Chondrocyte (in vitro differentiated cells): Measurements from ENCODE around the gene RIN1. TPM values are rescaled to one million over a fixed set of nuclear protein-coding genes. Genes with fewer than 3 reads are reported as not detected.

Experiments used
- DNase-seq: peaks from one replicate; pipeline ENCODE4 v3.0.0; 2021; ENCODE audit warnings: mixed read lengths, low spot score
- H3K27ac Mint-ChIP-seq: one replicate; pipeline ENCODE4 v1.8.0; 2021; ENCODE audit warnings: mild to moderate bottlenecking, moderate library complexity, mixed read lengths; ENCODE audit not compliant: unreplicated experiment
- H3K27me3 Mint-ChIP-seq: 2 replicates; pipeline ENCODE4 v1.8.0; 2021; ENCODE audit warnings: low read depth, mixed read lengths
- H3K36me3 Mint-ChIP-seq: 2 replicates; pipeline ENCODE4 v1.8.0; 2021; ENCODE audit warnings: low read depth, mixed read lengths
- H3K4me1 Mint-ChIP-seq: 2 replicates; pipeline ENCODE4 v1.8.0; 2021; ENCODE audit warnings: low read depth, mild to moderate bottlenecking, mixed read lengths
- H3K4me3 Mint-ChIP-seq: one replicate; pipeline ENCODE4 v1.8.0; 2021; ENCODE audit warnings: mild to moderate bottlenecking, moderate library complexity, mixed read lengths; ENCODE audit not compliant: unreplicated experiment
- H3K9me3 Mint-ChIP-seq: 2 replicates; pipeline ENCODE4 v1.8.0; 2021; ENCODE audit warnings: low read depth, mixed read lengths
- total RNA-seq: library from RNA; stranded (reverse); gene quantifications from 3 replicates; pipeline ENCODE4 v1.2.1, GENCODE V29; 2021
- TF ChIP-seq, protein P1 (sequence below): fragments of 200-600 bp; sonication (generic); IDR thresholded peaks from 2 replicates; pipeline ENCODE4 v1.5.0; 2021; ENCODE audit warnings: antibody characterized with exemption, mild to moderate bottlenecking, moderate library complexity

Gene RIN1
- total RNA-seq, 1 donor from 2014 or later = 7.1 TPM

DNA sequence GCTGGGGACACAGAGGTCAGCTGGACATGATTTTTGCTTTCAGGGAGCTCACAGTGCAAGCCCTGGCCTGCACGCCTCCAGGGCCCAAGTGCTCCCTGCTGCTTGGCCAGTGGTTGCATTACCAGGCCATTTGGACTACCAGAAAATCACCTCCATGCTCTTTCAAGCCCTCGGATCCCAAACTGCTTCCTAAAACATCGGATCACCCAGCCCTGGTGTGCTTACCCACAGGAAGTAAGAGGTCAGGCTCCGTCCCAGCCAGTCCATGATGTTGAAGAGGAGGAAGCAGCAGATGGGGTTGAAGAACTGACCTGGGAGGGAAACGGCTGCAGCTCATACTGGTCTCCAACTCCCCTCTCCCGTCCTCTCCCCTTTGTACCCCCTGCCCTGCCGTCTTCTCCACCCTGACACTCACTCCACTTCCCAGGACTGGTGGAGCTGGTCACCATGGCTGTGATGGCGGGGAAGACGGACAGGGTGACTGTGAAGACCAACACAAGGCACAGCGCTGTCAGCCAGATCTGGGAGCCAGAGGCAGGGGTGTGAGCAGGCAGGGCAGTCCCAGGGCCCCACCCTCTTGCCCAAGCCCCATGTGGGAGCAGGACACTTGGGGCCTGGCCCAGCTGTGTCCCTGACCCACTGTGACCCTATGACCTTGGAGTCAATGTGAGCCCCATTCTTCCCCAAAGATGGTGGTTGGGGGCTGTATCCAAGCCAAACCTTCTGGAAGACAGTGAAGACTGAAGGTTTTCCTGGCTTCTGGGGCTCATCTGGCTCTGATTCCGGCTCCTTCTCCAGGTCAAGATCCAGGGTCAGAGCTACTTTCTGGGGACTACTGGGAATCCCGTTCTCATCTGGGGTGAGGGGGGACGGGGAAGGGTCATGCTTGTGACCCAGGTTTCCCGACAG is 29.7 kb upstream of the RIN1 start:
- TF ChIP-seq, protein P1, sequence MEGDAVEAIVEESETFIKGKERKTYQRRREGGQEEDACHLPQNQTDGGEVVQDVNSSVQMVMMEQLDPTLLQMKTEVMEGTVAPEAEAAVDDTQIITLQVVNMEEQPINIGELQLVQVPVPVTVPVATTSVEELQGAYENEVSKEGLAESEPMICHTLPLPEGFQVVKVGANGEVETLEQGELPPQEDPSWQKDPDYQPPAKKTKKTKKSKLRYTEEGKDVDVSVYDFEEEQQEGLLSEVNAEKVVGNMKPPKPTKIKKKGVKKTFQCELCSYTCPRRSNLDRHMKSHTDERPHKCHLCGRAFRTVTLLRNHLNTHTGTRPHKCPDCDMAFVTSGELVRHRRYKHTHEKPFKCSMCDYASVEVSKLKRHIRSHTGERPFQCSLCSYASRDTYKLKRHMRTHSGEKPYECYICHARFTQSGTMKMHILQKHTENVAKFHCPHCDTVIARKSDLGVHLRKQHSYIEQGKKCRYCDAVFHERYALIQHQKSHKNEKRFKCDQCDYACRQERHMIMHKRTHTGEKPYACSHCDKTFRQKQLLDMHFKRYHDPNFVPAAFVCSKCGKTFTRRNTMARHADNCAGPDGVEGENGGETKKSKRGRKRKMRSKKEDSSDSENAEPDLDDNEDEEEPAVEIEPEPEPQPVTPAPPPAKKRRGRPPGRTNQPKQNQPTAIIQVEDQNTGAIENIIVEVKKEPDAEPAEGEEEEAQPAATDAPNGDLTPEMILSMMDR = no peak
- H3K4me1 Mint-ChIP-seq = peaks cover 15% of the 10 kb centered on the region
- H3K4me3 Mint-ChIP-seq = no peak overlapping the region
- peak; percentile 67 for DNase-seq
- H3K36me3 Mint-ChIP-seq = peaks cover 4% of the 10 kb centered on the region
- no peaks in the 10 kb centered on the region for H3K9me3 Mint-ChIP-seq
- no peaks in the 10 kb centered on the region for H3K27me3 Mint-ChIP-seq
- no peak overlapping the region for H3K27ac Mint-ChIP-seq

DNA sequence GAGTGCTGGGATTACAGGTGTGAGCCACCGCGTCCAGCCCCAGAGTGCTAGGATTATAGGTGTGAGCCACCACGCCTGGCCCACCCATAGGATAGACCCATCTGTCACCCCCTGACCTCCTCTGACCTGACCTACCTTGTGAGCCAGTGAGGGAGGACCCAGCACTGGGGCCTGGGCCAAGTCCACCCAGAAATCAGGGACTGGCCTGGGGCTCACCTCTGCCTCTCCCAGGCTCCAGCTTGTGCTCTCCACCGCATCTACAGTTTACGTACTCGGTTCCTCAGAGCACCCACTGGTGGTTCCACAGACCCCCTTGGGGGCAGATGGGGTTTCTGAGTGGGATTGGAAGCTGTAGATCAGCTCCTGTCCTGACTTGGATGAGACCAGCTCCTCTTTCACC is 28.9 kb upstream of the RIN1 start:
- H3K4me3 Mint-ChIP-seq = no peak overlapping the region
- no peaks in the 10 kb centered on the region for H3K9me3 Mint-ChIP-seq
- H3K27me3 Mint-ChIP-seq = no peaks in the 10 kb centered on the region
- DNase-seq = peak; percentile 57
- TF ChIP-seq, protein P1 = no peak
- H3K4me1 Mint-ChIP-seq = peaks cover 7% of the 10 kb centered on the region
- peaks cover 4% of the 10 kb centered on the region for H3K36me3 Mint-ChIP-seq
- no peak overlapping the region for H3K27ac Mint-ChIP-seq

DNA sequence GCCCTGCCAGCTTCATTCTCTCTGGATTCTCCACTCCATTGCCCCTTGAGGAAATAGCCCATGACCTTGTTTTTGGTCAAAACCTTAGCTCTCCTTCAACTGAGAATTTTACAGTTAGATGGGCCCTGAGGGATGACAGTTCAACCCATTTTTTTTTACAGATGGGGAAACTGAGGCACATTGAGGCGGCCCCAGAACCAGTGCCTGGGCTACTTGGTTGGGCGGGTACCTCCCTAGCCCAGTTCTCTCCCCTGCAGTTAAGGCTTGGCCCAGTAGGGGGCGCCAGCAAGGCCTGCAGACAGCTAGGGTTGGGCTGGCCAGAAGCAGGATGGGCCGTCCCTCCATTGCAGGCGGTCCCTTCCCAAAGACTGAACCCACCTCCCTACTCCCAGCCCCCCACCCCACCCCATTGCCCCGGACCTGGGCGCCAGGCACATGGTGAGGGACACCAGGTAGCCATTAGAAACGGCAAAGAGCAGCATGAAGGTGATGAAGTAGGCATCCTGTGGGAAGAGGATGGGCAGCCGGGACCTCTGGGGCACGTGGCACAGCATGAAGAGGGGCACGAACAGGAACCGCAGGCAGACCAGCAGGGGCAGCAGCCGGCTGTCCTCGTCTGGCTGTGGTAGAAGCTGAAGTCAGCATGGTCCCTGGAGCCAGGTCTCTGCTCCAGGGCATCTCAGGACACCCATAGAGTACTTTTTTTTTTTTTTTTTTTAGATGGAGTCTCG is 27.7 kb upstream of the RIN1 start:
- no peak overlapping the region for H3K27ac Mint-ChIP-seq
- no peak overlapping the region for H3K4me3 Mint-ChIP-seq
- no peaks in the 10 kb centered on the region for H3K4me1 Mint-ChIP-seq
- peaks cover 4% of the 10 kb centered on the region for H3K36me3 Mint-ChIP-seq
- peak; percentile 90 for DNase-seq
- TF ChIP-seq, protein P1 = peak; percentile 79
- H3K27me3 Mint-ChIP-seq = no peaks in the 10 kb centered on the region
- no peaks in the 10 kb centered on the region for H3K9me3 Mint-ChIP-seq

DNA sequence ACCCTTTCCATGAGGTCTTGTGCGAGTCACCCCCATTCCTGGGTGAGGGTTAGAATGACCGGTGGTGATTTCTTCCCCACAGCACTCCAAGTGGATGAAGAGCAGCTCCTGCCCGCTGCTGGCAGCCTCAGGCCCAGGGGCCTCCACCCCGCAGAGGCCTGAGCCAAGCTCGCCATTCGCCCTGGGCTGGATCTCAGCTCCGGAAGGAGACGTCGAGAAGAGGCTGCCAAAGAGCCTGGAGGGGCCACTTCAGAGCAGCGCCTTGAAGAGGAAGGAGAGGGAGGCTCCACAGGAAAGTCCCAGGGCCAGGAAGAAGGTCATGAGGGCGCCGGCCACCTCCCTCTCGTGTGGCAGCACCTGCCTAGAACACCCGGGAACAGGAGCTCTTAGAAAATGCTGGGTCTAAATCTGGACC is 27.0 kb upstream of the RIN1 start:
- no peaks in the 10 kb centered on the region for H3K4me1 Mint-ChIP-seq
- H3K9me3 Mint-ChIP-seq = no peaks in the 10 kb centered on the region
- H3K36me3 Mint-ChIP-seq = peaks cover 4% of the 10 kb centered on the region
- TF ChIP-seq, protein P1 = no peak
- DNase-seq = no peak
- no peaks in the 10 kb centered on the region for H3K27me3 Mint-ChIP-seq
- H3K4me3 Mint-ChIP-seq = no peak overlapping the region
- H3K27ac Mint-ChIP-seq = no peak overlapping the region

DNA sequence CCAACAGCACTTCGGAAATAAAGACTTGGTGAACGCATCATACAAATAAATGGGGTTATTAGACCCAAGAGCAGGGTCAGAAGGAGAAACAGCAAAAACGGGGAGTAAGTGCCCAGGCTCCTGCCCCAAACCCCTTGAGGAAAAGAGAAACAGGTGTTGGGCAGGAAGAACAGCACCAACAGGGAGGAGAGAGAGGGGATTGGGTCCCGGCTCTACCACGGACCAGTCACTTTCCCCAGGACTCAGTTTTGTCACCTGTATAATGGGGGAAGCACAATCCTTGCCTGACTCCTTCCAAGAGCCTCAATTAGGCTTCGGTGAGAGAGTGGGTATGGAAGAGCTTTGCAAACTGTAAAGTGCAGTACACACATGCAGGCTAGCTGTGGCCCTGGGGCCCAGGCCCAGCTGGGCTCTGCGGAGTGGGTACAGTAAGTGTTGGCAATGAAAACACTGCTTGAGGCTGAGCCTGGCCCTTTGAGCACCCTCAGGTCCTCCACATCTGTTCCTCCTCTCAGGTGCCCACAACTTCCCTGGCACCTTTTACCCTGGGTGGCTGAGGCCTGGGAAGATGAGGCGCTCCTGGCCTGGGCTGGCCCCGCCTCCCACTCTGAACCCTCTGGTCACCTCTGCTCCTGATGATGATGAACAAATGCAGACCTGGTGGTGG is 26.4 kb upstream of the RIN1 start:
- Mint-ChIP-seq H3K9me3 (no peaks in the 10 kb centered on the region), H3K36me3 (peaks cover 2% of the 10 kb centered on the region), H3K4me3 (no peak overlapping the region), H3K4me1 (no peaks in the 10 kb centered on the region), H3K27ac (no peak overlapping the region), H3K27me3 (no peaks in the 10 kb centered on the region)
- TF ChIP-seq, protein P1 = no peak
- DNase-seq = no peak
